OCI-LY7 (cell line): ENCODE results near the gene RPS6KA5.

ENCODE experiments used
- CTCF ChIP-seq: fragments of 200-600 bp; sonication (generic); conservative IDR thresholded peaks from 2 replicates; pipeline ENCODE4 v1.5.1; 2014; ENCODE audit warnings: mild to moderate bottlenecking, antibody characterized with exemption, low read length, moderate library complexity, mixed read lengths
- EZH2phosphoT487 ChIP-seq: fragments of 200-600 bp; sonication (generic); IDR thresholded peaks from 2 replicates; pipeline ENCODE4 v1.6.1; 2018; ENCODE audit warnings: low read depth, borderline replicate concordance, mild to moderate bottlenecking, mixed run types, antibody characterized with exemption, low read length, moderate library complexity, mixed read lengths

- TF ChIP-seq CTCF (no peak), EZH2phosphoT487 (no peak)
These were observed 22.0 kb downstream of the RPS6KA5 start for GRCh38 chr14:91038439-91038838.
